Thyroid gland (tissue), 4 donors: ENCODE measurements around the gene ANKRD13B.

Source experiments
- CTCF ChIP-seq, 6 experiments: fragments of 200-600 bp in 3 of 6; fragments of 450-650 bp in 3 of 6; sonication (generic) in 3 of 6; IDR thresholded peaks; one replicate each; pipeline ENCODE4 v1.5.1; 2016 to 2019; ENCODE audit warnings: antibody characterized with exemption in 6 of 6, mild to moderate bottlenecking in 2 of 6, inconsistent platforms in 1 of 6, moderate library complexity in 1 of 6
- POLR2A ChIP-seq, 2 donors: fragments of 450-650 bp; IDR thresholded peaks; one replicate each; pipeline ENCODE4 v1.6.1; 2017; ENCODE audit warnings: antibody characterized with exemption in 2 of 2, mild to moderate bottlenecking in 2 of 2, moderate library complexity in 1 of 2

- TF ChIP-seq CTCF (IDR thresholded peaks at IDR 0.05) (no peak), POLR2A (IDR thresholded peaks at IDR 0.05) (no peak)
These were observed 61.2 kb downstream of the ANKRD13B start for GRCh38 chr17:29653995-29654714.
